Left ventricle myocardium inferior (tissue), 1 donor: ENCODE measurements around the gene CLMN. TPM values are rescaled to one million over a fixed set of nuclear protein-coding genes. Genes with fewer than 3 reads are reported as not detected.
"Not testable (repeated sequence)": the region's sequence is repeated elsewhere in the genome, so short reads cannot be mapped to it uniquely, and the experiment has no call there.

Source experiments
- DNase-seq: peaks from one replicate; pipeline ENCODE4 v3.0.0-alpha.2; 2020
- H3K27ac ChIP-seq: fragments of 200-600 bp; replicated peaks from 2 replicates; pipeline ENCODE4 v1.8.0; 2021
- H3K27me3 ChIP-seq: fragments of 200-600 bp; 2 replicates; pipeline ENCODE4 v1.8.0; 2021; ENCODE audit warnings: low read depth
- H3K36me3 ChIP-seq: fragments of 200-600 bp; 2 replicates; pipeline ENCODE4 v1.8.0; 2021
- H3K4me1 ChIP-seq: fragments of 200-600 bp; 2 replicates; pipeline ENCODE4 v1.8.0; 2021
- H3K4me3 ChIP-seq: fragments of 200-600 bp; 2 replicates; pipeline ENCODE4 v1.8.0; 2021; ENCODE audit warnings: mild to moderate bottlenecking, moderate library complexity
- H3K9me3 ChIP-seq: fragments of 200-600 bp; replicated peaks from 2 replicates; pipeline ENCODE4 v1.8.0; 2021
- intact Hi-C: fragments of 100-400 bp; cut with micrococcal nuclease; formaldehyde crosslinking; loops from one replicate; pipeline ENCODE4 v1.11.0; 2022
- total RNA-seq: library from RNA; stranded (reverse); fragmentation: NEBNext Ultra II Directional; extraction: Animal tissue kit (Norgen Biotek cat#: 25700); gene quantifications from one replicate; pipeline ENCODE4 v1.2.1, GENCODE V29; 2021
- TF ChIP-seq, protein P1 (sequence below): fragments of 200-600 bp; IDR thresholded peaks from 2 replicates; pipeline ENCODE4 v1.8.0; 2021; ENCODE audit warnings: antibody characterized with exemption, mild to moderate bottlenecking, borderline replicate concordance
- donor health status: DM: no; HTN: yes; CAD: no; lungs with severe emphysema.

CLMN gene
- total RNA-seq, 1 donor from 2014 or later: 3.7 TPM

DNA sequence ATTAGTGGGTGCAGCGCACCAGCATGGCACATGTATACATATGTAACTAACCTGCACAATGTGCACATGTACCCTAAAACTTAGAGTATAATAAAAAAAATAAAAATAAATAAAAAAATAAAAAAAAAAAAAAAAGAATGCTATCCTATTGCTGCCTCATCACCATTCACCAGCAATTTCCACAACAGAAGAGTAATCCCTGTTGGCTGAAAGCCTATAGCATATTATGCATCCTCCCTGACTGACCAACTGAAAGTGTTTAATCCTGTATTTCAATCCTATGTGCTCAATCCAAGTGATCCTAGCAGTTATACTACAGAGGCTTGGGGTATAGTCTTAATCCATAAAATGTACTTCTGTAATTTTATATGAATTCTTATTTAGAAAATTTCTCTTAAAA is 180.8 kb downstream of the CLMN start:
- no peaks in the 10 kb centered on the region for H3K9me3 ChIP-seq
- intact Hi-C loops: no loop called here
- peaks cover 94% of the 10 kb centered on the region for H3K4me1 ChIP-seq
- no peaks in the 10 kb centered on the region for H3K36me3 ChIP-seq
- no peak for DNase-seq
- no peak overlapping the region for H3K27ac ChIP-seq
- TF ChIP-seq, protein P1, sequence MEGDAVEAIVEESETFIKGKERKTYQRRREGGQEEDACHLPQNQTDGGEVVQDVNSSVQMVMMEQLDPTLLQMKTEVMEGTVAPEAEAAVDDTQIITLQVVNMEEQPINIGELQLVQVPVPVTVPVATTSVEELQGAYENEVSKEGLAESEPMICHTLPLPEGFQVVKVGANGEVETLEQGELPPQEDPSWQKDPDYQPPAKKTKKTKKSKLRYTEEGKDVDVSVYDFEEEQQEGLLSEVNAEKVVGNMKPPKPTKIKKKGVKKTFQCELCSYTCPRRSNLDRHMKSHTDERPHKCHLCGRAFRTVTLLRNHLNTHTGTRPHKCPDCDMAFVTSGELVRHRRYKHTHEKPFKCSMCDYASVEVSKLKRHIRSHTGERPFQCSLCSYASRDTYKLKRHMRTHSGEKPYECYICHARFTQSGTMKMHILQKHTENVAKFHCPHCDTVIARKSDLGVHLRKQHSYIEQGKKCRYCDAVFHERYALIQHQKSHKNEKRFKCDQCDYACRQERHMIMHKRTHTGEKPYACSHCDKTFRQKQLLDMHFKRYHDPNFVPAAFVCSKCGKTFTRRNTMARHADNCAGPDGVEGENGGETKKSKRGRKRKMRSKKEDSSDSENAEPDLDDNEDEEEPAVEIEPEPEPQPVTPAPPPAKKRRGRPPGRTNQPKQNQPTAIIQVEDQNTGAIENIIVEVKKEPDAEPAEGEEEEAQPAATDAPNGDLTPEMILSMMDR: no peak
- H3K27me3 ChIP-seq: no peaks in the 10 kb centered on the region
- no peak overlapping the region for H3K4me3 ChIP-seq

DNA sequence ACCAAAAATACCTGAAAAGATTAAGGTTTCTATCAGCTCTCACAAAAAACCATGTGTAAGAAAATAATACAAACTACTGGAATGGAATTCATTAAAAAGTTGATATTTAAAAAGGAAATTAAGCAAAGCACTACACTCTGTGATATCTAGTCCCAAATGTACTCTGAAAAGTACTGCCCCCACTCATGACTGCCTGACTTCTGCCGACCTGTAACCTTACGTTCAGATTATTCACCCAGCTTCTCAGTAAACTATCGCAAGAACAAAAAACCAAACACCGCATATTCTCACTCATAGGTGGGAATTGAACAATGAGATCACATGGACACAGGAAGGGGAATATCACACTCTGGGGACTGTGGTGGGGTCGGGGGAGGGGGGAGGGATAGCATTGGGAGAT is 181.3 kb downstream of the CLMN start:
- H3K27me3 ChIP-seq, intact Hi-C loops, H3K36me3 ChIP-seq, DNase-seq, H3K9me3 ChIP-seq, H3K4me3 ChIP-seq: not testable (repeated sequence)
- Histone ChIP-seq H3K27ac (peak overlapping the region; percentile 66), H3K4me1 (peaks cover 93% of the 10 kb centered on the region)

DNA sequence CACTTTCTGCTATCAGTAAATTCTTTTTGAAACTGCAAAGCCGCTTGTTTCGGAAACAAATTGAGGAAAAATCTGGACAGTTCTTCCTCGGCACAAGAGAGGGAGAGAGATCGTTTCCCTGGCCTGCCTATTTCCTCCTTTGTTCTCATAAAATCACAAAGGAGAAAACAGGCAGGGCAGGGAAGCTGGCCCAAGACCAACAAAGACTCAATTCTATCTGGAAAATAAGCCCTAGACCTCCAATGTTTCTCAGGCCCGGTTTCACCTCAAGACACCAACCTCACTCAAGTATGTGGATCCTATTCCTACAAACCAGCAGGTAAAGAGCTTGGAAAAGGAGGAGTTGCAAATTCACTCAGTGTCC is 181.9 kb downstream of the CLMN start:
- Histone ChIP-seq H3K9me3 (no peaks in the 10 kb centered on the region), H3K36me3 (peaks cover 5% of the 10 kb centered on the region), H3K4me1 (peaks cover 86% of the 10 kb centered on the region), H3K4me3 (peak overlapping the region; percentile 3), H3K27ac (peak overlapping the region; percentile 66), H3K27me3 (no peaks in the 10 kb centered on the region)
- DNase-seq: no peak
- TF ChIP-seq, protein P1: no peak
- intact Hi-C loops: no loop called here

DNA sequence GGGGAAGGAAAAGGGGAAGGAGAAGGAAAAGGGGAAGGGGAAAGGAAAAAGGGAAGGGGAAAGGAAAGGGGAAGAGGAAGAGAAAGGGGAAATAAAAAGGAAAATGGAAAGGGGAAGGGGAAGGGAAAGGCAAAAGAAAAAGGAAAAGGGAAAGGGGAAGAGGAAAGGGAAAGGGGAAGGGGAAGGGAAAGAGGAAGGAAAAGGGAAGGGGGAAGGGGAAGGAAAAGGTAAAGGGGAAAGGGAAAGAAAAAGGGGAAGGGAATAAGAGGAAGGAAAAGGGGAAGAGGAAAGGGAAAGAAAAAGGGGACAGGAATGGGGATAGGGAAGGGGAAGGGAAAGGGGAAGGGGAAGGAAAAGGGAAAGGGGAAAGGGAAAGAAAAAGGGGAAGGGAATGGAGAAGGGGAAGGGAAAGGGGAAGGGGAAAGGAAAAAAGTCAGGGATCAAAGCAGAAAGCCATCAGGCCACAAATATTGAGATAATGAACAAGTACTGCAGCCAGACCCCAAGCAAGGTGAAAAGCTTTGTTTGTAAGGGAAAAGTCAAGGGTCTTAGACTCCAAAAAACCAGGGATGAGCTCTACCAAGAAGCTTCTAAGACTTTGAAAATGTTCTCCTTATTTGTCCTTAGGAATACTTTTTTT is 182.4 kb downstream of the CLMN start:
- Histone ChIP-seq H3K4me1 (peaks cover 81% of the 10 kb centered on the region), H3K36me3 (peaks cover 10% of the 10 kb centered on the region), H3K9me3 (no peaks in the 10 kb centered on the region), H3K27ac (peak overlapping the region; percentile 66), H3K4me3 (peak overlapping the region; percentile 3), H3K27me3 (no peaks in the 10 kb centered on the region)
- DNase-seq: no peak
- intact Hi-C loops: no loop called here
- TF ChIP-seq, protein P1: no peak

DNA sequence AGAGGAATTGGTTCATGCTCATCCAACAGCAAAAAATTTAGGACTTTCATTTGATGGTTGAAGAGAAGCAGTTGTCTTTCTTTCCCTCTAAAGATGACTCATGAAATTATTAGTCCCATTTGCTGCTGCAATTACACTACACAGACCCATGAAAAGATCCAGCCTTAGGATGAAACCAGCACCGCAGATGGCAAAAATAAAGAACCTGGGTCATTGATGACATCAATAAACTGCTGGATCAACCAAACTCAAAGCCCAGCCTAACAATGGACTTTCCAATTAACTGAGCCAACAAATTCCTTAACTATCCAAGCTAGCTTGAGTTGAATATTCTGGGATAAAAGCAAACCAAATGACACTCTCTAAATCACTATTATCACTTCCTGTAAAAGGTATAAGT is 183.1 kb downstream of the CLMN start:
- TF ChIP-seq, protein P1: no peak
- Histone ChIP-seq H3K36me3 (peaks cover 16% of the 10 kb centered on the region), H3K9me3 (no peaks in the 10 kb centered on the region), H3K4me1 (peaks cover 74% of the 10 kb centered on the region), H3K27ac (peak overlapping the region; percentile 66), H3K4me3 (no peak overlapping the region), H3K27me3 (no peaks in the 10 kb centered on the region)
- DNase-seq: no peak
- intact Hi-C loops: no loop called here

DNA sequence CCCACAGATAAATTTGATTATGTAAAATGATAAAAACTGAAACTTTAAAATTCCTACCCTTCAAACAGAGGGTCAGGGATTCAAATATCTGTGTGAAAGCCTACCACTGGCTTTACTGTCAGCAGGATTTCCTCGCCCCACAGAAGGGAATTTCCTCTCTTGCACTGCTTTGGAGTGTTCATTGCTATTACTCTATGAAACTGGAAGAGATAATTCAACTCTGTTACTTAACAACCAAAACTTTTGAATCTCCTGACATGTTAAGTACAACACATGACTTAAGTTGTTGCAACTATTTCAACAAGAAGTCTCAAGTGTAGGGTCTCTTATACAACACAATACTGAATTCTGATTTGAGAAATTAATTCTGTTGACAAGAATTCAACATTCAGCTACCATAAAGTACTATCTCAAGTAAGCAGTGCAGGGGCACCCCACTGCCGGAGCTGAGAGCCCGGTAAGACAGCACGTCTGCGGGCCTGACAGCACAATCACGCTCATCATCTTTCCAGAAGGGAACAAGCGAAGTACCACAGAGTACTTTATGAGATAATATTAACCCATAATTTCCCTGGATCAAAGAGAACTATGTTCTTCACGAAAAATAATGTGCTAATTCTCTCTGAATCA is 185.3 kb downstream of the CLMN start:
- H3K27me3 ChIP-seq: no peaks in the 10 kb centered on the region
- H3K9me3 ChIP-seq: no peaks in the 10 kb centered on the region
- H3K4me3 ChIP-seq: no peak overlapping the region
- peaks cover 34% of the 10 kb centered on the region for H3K36me3 ChIP-seq
- no peak overlapping the region for H3K27ac ChIP-seq
- peaks cover 52% of the 10 kb centered on the region for H3K4me1 ChIP-seq
- TF ChIP-seq, protein P1: no peak
- DNase-seq: no peak
- intact Hi-C loops: no loop called here
